Measurements from ENCODE around the gene DLX1. TPM values are rescaled to one million over a fixed set of nuclear protein-coding genes. Genes with fewer than 3 reads are reported as not detected.

DLX1 gene
- total RNA-seq, 1 experiment from 2014 or later, result 3.5 TPM

DNA sequence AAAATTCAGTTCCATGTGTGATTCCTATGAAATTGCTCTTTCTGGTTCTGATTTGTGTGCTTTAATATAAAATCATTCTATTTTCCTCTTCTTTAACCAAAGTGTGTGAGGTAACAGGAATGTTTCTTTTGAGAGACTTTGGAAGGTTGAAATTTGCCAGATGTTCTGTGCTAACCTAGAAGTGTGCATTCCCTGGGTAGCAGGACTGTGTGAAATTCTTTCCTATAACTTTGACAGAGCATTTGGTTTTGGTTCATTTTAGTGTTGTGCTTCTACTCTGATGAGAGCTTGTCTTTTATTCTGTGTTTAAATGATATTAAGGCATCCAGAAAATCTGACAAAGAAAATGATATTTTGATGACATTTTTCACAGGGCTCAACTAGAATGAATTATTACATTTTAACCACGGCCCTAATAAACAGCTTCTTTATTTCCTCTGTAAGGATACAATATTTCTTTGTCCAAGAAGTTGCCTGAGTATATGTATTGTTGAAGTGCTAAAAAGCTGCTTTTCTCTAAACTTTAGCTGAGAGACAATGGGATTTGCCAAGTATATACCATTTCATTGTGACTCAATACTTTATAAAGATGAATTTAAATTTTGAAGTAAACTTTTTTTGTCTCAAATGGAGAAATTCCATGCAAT lies 34.7 kb upstream of the DLX1 start:
- TF ChIP-seq SIN3A (IDR thresholded peaks at IDR 0.05; ENCODE audit: borderline replicate concordance, insufficient read depth, low read depth, low read length) (no peak), POLR2AphosphoS5 (IDR thresholded peaks at IDR 0.05; ENCODE audit: low read depth, low read length) (no peak), TCF7L2 (IDR thresholded peaks at IDR 0.05; ENCODE audit: low read depth, low read length) (no peak)
- TF ChIP-seq, protein P1, sequence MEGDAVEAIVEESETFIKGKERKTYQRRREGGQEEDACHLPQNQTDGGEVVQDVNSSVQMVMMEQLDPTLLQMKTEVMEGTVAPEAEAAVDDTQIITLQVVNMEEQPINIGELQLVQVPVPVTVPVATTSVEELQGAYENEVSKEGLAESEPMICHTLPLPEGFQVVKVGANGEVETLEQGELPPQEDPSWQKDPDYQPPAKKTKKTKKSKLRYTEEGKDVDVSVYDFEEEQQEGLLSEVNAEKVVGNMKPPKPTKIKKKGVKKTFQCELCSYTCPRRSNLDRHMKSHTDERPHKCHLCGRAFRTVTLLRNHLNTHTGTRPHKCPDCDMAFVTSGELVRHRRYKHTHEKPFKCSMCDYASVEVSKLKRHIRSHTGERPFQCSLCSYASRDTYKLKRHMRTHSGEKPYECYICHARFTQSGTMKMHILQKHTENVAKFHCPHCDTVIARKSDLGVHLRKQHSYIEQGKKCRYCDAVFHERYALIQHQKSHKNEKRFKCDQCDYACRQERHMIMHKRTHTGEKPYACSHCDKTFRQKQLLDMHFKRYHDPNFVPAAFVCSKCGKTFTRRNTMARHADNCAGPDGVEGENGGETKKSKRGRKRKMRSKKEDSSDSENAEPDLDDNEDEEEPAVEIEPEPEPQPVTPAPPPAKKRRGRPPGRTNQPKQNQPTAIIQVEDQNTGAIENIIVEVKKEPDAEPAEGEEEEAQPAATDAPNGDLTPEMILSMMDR (IDR thresholded peaks at IDR 0.05), result no peak
- TF ChIP-seq, protein P2, sequence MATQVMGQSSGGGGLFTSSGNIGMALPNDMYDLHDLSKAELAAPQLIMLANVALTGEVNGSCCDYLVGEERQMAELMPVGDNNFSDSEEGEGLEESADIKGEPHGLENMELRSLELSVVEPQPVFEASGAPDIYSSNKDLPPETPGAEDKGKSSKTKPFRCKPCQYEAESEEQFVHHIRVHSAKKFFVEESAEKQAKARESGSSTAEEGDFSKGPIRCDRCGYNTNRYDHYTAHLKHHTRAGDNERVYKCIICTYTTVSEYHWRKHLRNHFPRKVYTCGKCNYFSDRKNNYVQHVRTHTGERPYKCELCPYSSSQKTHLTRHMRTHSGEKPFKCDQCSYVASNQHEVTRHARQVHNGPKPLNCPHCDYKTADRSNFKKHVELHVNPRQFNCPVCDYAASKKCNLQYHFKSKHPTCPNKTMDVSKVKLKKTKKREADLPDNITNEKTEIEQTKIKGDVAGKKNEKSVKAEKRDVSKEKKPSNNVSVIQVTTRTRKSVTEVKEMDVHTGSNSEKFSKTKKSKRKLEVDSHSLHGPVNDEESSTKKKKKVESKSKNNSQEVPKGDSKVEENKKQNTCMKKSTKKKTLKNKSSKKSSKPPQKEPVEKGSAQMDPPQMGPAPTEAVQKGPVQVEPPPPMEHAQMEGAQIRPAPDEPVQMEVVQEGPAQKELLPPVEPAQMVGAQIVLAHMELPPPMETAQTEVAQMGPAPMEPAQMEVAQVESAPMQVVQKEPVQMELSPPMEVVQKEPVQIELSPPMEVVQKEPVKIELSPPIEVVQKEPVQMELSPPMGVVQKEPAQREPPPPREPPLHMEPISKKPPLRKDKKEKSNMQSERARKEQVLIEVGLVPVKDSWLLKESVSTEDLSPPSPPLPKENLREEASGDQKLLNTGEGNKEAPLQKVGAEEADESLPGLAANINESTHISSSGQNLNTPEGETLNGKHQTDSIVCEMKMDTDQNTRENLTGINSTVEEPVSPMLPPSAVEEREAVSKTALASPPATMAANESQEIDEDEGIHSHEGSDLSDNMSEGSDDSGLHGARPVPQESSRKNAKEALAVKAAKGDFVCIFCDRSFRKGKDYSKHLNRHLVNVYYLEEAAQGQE (IDR thresholded peaks at IDR 0.05; ENCODE audit: insufficient read depth in 1 of 2, low read depth in 2 of 2, low read length in 1 of 2), result no peak
- Histone ChIP-seq H3K27me3 (ENCODE audit: control insufficient read depth, insufficient read depth, low read length) (no peaks in the 10 kb centered on the region), H3K36me3 (ENCODE audit: control insufficient read depth, insufficient read depth, low read length) (no peaks in the 10 kb centered on the region), H3K4me3 (ENCODE audit: low read depth in 2 of 2, low read length in 2 of 2) (no peak overlapping the region), H3K4me1 (ENCODE audit: control insufficient read depth, insufficient read depth, low read length) (peaks cover 12% of the 10 kb centered on the region; the same call in 1 of the 2 replicates), H3K9me3 (ENCODE audit: control insufficient read depth, insufficient read depth, low read depth, low read length) (no peaks in the 10 kb centered on the region), H3K27ac (ENCODE audit: low read length) (no peak overlapping the region)
- DNase-seq (ENCODE audit: low read depth, low spot score) (no peak), ATAC-seq (no peak)
- in situ Hi-C loops (cut with HindIII; ENCODE audit: low pct_unique_long_range_greater_than_20kb, low sequenced_read_pairs) (no loop called here), intact Hi-C loops (cut with micrococcal nuclease; ENCODE audit: unreplicated experiment) (no loop called here)
- ChIA-PET CTCF (no interaction called here), POLR2A (no interaction called here)
- no TSS peak for BruUV-seq (replicated peaks)

DNA sequence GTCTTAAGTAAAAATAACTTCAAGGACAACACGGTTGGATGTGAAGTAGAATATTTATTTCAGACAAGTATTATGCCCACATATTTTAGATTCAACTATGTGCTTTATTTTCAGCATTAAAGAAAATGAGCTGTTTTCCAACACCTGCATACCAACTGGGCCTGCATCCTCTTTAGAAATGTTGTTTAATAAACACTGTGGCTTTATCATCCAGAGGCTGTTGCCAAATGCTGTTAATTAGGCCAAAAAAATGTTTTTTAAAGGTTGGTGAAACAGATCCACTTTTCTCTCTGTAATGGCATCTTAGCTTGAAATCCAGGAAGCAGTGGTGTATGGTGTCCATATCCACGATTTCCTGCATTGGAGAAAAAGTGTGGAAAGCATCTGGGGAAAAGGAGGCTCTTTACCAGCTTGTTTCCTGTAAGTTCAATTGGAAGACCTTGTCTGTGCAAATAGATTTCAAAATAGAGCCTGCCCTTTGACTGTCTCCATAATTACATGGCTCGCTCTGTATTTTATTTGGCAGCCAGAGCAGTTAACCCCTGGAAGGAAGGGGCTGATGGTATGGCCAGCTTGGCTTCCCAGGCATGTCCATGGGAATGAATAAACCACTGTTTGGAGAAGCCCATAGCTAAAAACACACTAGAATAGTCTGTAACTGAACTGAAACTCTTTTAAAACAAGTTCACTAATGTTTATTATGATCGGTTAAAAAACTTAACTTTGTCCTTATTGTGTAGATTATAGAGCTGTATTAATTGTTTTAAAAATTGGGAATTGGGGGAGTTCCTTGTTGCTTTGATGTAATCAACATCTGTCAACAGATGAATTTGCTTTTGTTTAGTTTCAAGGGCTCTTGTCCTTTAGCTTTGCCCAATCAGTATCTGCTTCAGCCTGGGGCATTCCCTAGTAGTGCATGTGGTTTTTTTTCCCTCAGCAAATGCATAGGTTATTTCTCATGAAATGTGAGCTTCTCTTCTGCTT lies 33.0 kb upstream of the DLX1 start:
- no peaks in the 10 kb centered on the region for H3K27me3 ChIP-seq (ENCODE audit: control insufficient read depth, insufficient read depth, low read length)
- DNase-seq (ENCODE audit: low read depth, low spot score) (no peak), ATAC-seq (no peak)
- no TSS peak for BruUV-seq (replicated peaks)
- intact Hi-C loops (cut with micrococcal nuclease; ENCODE audit: unreplicated experiment), result no loop called here
- peaks cover 12% of the 10 kb centered on the region; the same call in 1 of the 2 replicates for H3K4me1 ChIP-seq (ENCODE audit: control insufficient read depth, insufficient read depth, low read length)
- in situ Hi-C loops (cut with HindIII; ENCODE audit: low pct_unique_long_range_greater_than_20kb, low sequenced_read_pairs), result no loop called here
- H3K27ac ChIP-seq (ENCODE audit: low read length), result no peak overlapping the region
- H3K4me3 ChIP-seq (ENCODE audit: low read depth in 2 of 2, low read length in 2 of 2), result no peak overlapping the region
- no peaks in the 10 kb centered on the region for H3K9me3 ChIP-seq (ENCODE audit: control insufficient read depth, insufficient read depth, low read depth, low read length)
- ChIA-PET CTCF (no interaction called here), POLR2A (no interaction called here)
- TF ChIP-seq SIN3A (IDR thresholded peaks at IDR 0.05; ENCODE audit: borderline replicate concordance, insufficient read depth, low read depth, low read length), result no peak
- no peak for TF ChIP-seq TCF7L2 (IDR thresholded peaks at IDR 0.05; ENCODE audit: low read depth, low read length)
- H3K36me3 ChIP-seq (ENCODE audit: control insufficient read depth, insufficient read depth, low read length), result no peaks in the 10 kb centered on the region

Data from Panc1 (cell line).